GM08714 (cell line): Measurements from ENCODE around the gene SCD5.

Experiments
- H3K4me3 ChIP-seq: fragments of 200-500 bp; sonication (Bioruptor generic); 2 replicates; pipeline ENCODE4 v1.5.1; 2014; ENCODE audit warnings: mild to moderate bottlenecking, low read length, inconsistent platforms
- ZNF274 ChIP-seq: IDR thresholded peaks from 2 replicates; pipeline ENCODE4 v1.6.1; 2012; ENCODE audit warnings: mild to moderate bottlenecking, low read depth, low read length

SCD5 gene

DNA sequence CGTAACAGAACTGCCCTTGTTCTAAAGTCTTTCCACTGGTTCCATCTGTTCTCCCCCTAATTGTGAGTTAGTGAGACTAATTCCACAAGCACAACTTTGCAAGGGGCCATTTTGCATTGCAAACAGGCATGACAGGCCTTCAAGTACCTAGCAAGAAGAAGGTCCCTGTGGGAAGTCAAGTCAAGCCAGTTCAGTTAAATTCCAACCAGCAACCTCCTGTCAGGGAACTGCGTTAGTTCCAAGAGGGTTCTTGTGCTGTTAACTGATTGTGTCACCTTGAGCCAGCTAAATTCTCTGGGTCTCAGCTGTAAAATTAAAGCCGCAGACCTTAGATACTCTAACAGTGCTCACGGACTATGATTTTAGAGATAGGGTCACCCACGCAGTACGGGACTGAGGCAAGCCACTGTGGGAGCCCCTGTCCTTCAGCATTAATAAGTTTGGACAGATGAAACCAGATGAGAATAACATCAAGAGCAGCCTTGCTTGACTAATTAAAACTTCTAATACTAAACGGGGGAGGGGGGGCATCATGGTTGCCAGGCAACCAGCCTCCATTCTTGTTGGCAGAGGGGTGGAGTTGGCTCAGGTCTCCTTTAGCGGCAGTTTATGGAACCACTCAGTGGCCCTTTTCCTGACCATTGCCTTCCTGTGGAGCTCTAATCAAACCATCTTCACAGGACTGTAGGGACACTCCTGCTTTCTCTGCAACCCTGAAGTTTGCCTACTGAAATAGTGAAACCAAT, 212.7 kb downstream of the SCD5 start:
- H3K4me3 ChIP-seq = no peak overlapping the region
- TF ChIP-seq ZNF274 = no peak

DNA sequence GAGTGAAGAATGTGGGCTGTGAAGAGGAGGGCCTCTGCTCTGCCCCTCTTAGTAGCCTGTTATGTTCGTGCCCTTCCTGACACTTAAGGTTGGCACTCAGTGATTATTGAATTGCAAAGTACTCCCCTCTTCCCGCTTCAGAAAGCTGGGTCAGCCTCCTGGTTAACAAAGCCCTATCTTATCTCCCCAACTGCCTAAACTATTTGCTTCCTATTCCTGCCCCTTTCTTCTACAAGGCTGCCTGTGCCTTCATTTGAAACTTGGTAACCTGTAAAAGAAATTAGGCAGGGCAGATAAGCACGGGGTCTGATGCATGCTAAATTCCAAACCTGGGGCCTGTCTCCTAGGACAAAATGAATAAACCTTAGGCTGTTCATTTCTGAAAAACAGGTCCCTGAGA, 213.7 kb downstream of the SCD5 start:
- TF ChIP-seq ZNF274 = no peak
- no peak overlapping the region for H3K4me3 ChIP-seq

DNA sequence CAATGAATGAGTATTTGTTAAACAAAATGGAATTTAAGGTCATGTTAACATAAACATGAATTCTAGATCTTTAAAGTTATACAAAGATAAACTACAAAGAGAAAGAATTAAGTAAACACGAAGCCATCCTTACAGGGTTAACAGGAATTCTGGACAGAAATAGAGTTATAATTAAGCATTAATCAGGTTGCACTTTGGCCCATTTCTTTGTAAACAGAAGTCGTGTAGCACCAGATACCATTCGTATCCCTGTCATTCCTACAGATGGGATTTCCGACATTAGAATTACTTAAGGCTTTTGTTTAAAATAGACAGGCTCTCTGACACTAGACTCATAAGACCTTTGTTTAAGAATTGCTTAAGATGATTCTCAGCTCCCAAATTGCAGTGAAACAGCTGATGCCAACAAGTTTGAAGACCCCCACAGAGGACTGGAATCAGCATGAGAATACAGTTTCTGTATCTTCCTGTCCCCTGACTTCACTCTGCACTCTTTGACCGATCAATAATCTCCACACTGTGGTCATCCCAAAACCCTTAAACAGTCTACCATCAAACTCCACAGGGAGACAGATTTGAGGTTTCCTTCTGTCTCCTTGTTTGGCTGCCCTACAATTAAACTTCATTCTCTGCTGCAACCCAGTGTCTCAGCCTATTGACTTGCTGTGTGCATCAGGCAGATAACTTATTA, 214.6 kb downstream of the SCD5 start:
- TF ChIP-seq ZNF274 = no peak
- H3K4me3 ChIP-seq = no peak overlapping the region

DNA sequence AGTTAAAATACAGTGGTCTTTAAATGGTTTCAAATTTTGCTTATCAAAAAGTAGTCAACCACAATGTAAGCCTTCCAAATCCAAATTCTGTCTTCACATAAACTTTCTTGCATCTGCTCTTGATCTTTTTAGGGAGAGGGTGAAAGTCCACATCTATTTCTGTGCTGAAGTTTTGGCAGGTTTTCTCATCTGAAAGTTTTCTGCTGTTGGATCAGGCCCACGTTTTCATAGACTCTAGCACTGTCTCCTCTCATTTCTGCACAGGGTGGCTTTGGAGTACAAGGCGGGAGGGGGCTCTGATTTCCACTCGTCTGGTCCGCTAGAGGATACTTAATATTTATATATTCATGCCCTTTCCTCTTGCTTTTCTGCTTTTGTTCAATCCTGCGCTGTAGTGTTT, 218.7 kb downstream of the SCD5 start:
- no peak for TF ChIP-seq ZNF274
- H3K4me3 ChIP-seq = no peak overlapping the region
